NCI-H1105 (cell line): ENCODE data around the gene GPR85.
"Not testable (repeated sequence)": the region's sequence is repeated elsewhere in the genome, so short reads cannot be mapped to it uniquely, and the experiment has no call there.

Experiments
- DNase-seq: peaks from one replicate; lab custom pipeline; 2025; lab: John Stamatoyannopoulos, UW

The GPR85 gene, protein sequence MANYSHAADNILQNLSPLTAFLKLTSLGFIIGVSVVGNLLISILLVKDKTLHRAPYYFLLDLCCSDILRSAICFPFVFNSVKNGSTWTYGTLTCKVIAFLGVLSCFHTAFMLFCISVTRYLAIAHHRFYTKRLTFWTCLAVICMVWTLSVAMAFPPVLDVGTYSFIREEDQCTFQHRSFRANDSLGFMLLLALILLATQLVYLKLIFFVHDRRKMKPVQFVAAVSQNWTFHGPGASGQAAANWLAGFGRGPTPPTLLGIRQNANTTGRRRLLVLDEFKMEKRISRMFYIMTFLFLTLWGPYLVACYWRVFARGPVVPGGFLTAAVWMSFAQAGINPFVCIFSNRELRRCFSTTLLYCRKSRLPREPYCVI

DNA sequence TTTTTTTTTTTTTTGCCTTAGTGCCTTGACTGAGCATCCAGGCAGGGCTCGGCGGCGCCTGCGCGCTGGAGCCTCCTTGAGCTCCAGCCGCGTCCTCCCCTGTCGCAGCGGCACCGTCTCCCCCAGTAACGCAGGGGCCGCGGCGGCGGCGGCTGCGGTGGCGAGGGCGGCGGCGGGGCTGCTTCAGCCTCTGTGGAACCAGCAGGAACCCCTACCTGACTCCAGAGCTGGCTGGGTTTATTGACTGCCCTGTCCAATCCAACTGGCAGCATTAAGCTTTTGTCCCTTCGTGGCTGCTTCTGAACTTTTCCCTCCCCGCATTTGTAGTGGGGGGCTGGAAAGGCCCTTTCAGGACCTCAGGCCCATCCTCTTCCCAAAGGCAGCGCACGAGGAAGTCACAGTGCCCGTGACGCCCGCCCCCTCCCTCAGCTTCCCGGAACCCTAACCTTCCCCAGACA lies at the start of gene GPR85:
Gene GPR85 (minus strand): TSS at position 397 of the 458 bp plus-strand sequence. CDS start 2,106 bp downstream, outside the sequence.
- peak; percentile 63 for DNase-seq

DNA sequence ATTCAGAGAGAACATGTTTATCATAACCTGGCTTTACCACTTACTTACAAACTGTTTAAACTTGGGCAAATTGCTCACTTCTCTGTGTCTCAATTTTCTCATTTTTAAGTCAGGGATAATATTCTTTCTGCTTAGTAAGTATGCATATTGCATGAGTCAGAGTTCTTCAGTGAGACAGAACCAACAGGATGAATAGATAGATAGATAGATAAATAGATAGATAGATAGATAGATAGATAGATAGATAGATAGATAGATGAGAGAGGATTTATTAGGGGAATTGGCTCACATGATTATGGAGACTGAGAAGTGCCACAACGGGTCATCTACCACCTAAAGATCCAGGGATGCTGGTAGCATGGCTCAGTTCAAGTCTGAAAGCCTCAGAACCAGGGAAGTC lies 47.4 kb upstream of the GPR85 start:
- no peak for DNase-seq

DNA sequence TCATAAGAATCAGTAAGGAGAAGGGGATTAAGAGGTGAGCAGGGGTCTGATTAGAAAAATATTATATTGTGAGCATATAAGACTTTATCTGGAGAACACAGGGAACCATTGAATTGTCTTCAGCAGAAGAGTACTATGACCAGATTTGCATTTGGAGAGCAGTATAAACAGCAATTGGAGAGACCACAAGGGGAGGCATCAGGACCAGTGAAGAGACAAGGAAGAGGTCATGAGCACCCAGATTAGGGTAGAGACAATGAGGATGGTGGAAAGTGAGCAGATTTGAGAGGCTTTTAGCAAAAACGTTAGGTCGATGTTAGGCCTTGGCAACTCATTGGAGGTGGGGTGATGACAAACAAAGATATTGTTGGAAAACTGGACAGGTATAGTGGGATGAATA lies 44.7 kb upstream of the GPR85 start:
- DNase-seq, result no peak

DNA sequence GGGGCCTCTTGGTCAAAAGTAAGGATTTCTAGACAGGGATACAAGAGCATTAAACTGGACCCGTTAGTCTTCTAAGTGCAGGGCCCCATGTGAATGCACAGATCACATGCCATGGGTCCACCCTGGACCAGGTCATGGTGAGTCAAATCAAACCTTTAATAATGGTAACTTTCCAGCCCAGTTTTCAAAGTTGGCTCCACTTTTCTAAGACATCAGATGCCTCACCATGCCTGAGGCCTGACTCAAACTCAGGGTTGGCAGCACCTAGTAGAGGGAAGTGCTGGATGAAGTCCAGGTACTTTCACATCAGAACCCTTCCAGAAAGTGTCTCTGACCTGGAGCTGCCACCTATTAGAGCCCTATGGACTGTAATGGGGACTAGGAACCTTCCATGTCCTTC lies 41.4 kb upstream of the GPR85 start:
- DNase-seq, result no peak

DNA sequence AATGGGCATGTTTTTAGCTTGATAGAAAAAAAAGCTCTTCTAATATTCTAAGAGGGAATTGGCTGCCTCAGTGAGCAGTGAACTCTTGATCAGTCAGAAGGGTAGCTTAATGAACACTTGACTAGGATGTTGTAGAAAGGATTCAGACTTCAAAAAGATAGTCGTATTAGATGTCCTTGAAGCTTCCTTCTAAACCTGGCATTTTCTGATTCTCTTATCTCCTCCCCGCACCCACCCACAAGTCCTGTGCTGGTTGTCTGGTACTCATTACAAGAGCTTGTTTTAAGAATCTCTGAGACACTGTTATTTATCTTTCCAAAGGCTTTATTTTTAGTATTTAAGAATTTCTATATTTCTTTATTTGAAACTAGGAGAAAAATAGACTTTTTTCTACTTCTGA lies 39.1 kb upstream of the GPR85 start:
- DNase-seq, result no peak

DNA sequence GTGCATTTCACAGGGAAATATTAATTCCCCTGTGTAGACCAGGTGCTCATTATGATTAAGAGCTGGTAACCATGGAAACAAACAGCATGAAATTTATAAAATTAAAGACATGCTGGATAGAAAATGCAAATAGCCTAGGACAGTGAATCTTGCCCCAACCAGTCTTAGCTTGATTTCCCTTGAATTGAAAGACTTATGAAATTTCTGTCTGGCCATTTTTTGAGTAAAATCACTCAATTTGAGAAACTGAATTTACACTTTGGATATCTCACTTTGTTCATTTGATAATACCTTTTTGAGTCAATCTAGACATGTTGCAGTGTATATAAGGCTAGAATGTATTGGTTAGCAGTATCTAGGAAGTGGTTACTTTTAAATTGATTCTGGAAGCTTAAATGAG lies 36.1 kb upstream of the GPR85 start:
- no peak for DNase-seq

DNA sequence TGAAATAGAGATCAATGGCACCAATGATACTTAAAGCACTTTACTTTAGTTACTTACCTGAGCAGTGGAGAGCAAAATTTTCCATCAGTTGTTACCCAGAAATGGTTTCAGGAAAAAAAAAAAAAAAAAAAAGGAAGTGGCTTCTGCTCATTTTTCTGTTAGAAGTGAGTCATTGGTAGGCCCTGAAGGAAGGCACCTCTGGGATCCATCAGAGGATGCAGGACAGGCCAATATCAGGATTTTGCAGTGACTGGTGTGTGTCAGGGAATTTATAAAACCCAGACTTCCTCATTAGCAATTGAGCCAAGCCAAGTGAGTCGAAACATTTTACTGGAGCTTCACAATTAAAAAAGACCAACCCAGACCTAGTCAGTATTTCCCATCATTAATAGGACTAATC lies 34.0 kb upstream of the GPR85 start:
- DNase-seq, result no peak

DNA sequence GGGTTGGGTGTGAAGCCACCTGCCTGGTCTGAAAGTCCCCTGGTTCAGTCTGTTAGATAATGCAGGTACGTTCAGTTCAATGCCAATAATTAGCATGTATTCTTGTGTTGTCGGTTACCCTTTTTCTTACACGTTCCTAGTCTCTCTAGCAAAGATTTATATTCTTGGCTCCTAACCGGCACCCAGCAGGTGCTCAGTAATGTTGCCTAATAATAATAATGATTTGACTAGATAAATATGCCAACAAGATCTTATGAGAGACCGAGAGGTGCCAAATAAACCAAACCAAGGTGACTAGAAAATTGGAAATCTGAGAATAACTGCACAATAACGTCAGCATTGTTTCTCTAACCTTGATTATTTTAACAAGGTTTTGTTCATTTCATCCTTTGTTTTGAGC lies 32.8 kb upstream of the GPR85 start:
- no peak for DNase-seq

DNA sequence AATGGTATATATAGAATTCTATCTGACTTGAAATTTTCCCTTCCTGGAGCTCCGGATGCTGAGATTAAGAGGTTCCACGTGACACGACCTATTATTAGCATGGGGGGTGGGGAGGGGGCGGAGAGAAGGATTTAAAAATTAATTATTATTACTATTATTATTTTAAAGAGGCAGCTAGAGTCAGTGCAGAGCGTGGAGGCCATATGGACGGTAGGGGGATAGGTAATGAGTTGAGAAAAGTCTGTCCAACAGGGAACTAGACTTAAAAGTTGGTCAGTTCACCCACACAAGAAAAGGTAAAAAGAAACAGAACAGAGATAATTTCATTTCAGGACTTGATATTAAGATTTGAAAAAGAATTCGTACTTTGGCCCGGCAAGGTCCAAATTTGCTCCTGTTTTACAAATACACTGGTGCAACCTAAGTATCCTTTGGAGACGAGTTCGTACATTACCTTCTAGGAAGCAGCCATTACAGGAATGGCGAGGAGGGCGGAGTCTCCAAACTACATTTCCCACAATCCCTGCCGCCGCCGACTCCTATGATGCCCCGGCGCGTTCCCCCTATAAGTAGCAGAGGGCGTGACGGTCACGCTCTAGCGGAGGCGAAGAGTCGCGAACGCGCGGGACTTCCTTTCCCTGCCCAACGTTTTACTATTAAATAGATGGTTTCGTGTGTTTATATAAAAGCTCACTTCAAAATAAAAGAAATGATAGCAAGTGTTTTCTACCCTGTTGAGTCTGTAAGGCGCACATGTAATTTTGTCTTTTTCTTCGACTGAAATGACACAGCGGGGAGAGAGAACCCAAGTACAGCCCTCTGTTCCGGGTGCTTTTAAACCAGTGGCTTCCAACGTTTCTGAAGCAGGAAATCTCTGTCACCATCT lies 31.7 kb upstream of the GPR85 start, which contains the start of gene SMIM30:
Gene SMIM30 (minus strand): TSS at position 481 of the 886 bp plus-strand sequence. CDS start 976 bp downstream, outside the sequence.
- peak; percentile 91 for DNase-seq

DNA sequence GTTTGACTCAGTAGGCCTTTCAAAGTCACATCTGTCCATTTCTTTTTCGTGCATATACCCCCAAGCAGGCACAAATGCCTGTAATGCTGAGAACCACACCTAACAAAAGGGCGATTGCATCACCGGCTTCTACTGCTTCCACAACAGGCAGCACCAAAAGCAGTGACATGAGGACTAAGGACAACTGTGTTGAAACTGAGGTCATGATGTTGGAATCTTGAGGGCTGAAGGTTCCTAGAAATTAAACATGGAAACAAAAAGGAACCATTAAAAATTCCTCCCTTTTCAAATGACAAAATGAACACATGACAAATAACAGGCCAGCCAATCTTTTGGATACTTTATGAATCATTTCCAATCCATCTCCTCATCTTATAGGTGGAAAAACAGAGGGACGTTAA lies 30.7 kb upstream of the GPR85 start:
- DNase-seq, result not testable (repeated sequence)

DNA sequence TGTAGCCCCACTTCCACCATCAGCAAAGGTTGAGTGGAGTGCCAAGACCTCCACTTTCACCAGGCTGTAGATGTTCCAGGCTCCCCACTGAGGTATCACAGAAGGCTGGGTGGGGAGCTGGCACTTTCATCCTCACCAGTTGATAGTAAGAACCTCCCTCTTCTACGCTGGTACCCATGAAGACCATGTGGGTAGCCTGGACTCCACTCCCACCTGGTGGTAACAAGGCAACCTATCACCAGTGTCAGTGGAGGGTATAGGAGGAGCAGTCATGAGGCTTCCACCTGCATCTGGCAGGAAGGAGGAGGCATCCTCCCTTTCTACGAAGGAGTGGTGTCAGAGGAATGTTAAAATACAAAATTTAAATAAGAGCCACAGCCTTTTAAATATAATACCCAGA lies 27.3 kb upstream of the GPR85 start:
- DNase-seq, result no peak

DNA sequence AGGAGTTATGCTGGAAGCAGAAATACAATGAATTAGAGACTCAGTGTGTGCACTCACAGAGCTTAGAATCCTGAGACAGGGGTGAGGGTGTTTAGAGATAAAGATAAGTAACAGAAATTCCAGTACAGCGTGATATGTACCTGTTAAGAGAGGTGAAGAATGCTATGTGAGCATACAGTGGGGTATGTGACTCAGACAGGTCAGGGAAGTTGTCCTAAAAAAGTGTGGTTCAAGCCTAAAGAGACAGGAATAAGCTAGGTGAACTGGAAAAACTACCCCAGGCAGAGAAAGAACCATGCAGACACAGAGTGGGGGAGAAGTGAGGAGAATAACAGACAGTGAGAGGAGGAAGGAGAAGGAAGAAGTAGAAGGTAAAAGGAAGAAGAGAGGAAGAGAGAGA lies 23.1 kb upstream of the GPR85 start:
- DNase-seq, result no peak

DNA sequence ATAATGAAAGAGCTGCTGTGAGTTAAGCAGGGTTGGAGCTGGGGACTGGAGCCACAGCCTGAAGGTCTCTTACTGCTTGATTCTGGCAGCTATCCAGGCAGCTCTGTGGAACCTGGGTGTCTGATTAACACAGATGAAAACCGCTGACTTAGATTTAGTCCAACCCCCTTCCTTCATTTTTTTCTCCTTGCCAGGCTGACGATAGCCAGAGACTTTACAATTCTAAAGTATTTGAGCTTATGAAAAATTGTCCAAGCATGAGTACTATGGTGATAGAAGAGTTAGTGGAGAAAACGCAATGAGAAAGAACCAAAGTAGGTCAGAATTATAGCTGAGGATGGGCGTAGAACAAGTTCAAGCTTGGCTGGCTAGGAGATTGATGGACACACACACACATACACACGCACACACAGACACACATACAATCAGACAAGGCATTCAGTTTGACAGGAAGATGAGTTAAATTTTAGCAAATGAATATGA lies 13.5 kb upstream of the GPR85 start:
- DNase-seq, result peak; percentile 63

DNA sequence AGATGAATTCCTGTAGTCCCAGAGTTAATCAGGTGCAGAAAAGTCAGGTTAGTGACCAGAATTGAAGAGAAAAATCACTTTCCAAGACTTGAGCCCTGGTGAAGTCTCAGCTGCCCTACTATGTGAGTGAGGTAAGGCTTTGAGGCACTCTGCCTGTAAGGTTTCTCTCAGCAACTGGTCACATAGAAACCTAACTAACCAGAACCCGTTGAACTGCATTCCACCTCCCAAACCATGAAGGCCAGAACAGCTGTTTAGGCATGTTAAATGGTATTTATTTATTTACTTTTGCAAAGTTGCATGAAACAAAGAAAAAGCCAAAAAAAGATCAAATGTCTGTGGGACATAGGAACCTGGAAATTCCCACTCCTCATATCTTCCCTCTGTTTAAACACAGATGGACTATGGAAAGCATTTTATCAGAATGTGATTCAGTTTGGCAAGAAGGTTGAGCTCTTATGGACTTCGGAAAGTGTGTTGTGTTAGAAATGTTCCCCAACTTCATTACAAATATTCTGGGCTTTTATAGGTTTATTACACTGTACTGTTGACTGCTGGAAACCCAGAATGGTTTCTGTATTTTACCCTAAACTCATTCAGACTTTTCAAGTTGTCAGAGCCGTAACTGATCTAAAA lies 12.8 kb upstream of the GPR85 start:
- DNase-seq, result no peak

DNA sequence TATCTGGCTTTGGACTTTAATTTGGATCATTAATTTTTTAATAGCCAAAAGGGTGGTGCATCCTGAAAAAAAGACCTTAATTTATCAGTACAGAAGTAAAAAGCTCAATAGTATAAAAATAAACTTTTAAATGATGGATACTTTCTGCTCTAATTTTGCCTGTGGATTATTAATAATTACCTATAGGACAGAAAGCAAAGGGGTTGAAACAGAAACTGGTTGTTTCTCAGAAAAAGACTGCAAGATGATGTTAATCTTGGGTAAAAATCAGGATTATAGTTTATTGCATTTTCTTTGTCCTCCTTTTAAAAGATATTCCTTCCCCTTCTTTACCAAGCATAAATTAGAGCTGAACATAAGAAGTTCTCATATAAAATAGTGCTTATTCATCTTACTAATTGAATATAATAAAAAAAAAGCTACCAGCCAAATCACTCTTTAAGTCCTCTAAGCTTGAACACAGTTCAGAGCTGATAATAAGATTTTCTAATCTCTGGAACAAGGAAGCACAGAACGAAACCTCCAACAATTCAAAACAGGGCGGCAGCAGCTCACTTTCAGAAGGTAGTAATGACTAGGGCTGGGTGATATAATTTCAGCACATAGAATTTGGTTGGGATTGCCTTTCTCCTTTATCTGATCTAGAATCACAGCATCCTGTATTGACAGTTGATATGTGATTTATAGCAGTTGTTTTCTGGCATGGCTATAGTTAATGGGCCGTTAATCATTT lies 8.1 kb upstream of the GPR85 start:
- no peak for DNase-seq

DNA sequence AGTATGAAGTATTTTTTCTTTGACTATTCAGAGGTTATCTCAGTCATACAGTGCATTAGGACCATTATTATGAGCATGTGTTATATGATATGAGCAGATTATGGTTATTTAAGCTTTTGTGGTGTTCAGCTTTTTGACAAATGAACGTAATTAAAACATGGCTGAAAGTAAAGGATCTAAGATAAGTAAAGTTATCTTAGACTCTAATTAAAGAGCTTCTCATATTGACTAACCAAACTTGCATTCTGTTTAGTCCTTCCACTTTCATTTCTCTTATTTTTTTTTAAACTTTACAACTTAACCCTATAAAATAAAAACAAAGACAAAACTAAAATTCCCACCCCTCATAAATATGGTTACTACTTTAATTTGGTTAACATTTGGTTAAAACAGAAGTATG lies 6.9 kb upstream of the GPR85 start:
- DNase-seq, result no peak

DNA sequence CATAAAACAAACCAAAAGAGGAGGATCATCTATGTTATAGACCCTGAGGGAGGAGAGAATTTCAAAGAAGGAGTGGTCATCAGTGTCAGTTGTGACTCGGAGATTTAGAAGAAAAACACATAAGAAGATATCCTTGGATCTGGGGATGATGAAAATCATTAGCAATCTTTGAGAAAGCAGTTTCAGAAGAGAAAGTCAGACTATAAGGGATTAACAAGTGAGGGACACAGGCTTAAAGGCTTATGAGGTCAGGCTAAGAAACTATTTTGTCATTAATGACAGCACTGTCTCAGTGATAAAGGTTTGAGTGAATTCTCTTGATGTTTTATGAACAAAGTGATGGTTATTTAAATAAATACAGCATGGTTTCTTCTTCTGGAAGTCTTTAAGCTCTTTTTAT lies 6.1 kb upstream of the GPR85 start:
- no peak for DNase-seq

DNA sequence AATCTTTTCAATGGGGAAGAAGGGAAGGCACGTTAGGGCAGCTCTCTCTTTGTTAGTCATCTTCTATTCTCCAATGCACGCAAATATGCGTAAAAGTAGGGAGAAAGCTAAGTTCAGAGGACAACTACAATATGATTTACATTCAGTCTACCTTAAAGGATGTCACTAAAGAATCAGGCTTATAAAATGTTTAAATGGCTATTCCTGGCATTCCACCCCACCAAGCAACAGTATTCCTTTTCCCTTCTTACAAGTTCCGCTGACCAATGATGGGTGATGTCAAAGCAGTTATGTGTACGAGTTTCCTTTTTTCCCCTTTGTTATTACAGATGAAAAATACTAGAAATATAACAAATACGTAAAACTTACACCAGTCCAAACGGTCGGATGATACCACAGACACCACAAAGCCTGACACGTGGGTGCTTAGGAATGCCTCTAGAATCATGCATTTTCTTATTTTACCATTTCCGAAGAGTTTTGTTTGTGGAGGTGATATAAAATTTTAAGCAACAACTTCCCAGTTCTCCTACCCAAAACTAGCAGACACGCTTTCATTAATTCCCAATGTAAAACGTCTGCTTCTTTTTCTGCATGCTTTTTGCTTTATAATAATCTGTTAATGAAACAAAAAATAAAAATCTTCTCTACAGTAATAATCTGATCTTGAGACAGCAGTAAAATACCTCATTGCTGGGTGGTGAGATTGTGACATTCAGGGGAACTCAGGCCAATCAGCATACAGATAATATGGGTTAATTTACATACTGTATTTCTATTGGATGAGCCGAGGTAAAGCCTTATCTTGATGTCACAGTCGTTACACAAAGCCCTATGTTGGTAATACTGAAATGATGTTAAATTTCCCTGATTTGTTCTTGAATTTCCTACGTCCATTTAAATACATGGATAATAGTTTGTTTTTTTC lies 708 bp upstream of the GPR85 start:
- DNase-seq, result no peak

DNA sequence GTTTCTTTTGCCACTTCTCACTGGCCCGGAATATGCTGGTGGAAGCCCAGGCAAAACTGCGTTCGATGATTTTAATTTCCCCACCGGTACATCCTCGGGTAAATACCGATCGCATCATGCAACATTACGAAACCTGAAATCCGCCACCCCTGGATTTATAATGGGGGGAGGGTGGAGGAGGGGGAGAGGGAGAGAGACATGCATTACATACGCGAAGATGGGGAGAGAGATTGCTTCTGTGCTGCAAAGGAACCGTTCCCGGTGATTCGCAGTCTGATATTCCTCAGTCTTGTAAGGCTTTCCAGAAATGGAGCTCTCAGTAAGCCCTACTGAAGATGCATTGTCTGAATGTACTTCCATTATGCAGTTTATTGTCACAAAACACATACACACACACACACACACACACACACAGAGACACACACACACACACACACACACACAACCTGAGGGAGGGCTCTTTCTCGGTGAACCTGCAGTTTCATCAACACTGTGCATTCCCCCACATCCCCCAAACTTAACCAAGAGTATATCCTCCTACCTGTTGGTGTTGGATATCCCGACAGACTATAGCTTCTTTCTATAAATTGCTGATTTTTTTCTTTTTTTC lies 741 bp downstream of the GPR85 start:
- peak; percentile 58 for DNase-seq
